Lung (tissue), 12 donors: ENCODE data around the gene RUFY4. TPM values are rescaled to one million over a fixed set of nuclear protein-coding genes. Genes with fewer than 3 reads are reported as not detected.
A peak's percentile ranks its signal among the peaks of the same experiment; 100 is the strongest.

Source experiments
- ATAC-seq: fragments of 200-7000 bp; cut with Tn5 transposase; one replicate; pipeline ENCODE4 v1.9.1; 2020; ENCODE audit warnings: moderate number of reproducible peaks; ENCODE audit not compliant: insufficient read depth, low FRiP score
- DNase-seq, 3 donors: peaks; one replicate each; pipeline ENCODE4 v3.0.0-alpha.2; 2013 to 2017
- H3K27ac ChIP-seq, 2 donors: one replicate each; pipeline ENCODE4 v1.5.1; 2013; ENCODE audit warnings: mild to moderate bottlenecking in 2 of 2, moderate library complexity in 2 of 2, control low read depth in 1 of 2, inconsistent platforms in 1 of 2, low read depth in 1 of 2, low read length in 1 of 2
- H3K27me3 ChIP-seq, 3 donors: one replicate each; pipeline ENCODE4 v1.5.1; 2013; ENCODE audit warnings: low read length in 2 of 3; ENCODE audit not compliant: control insufficient read depth in 3 of 3, insufficient read depth in 3 of 3
- H3K36me3 ChIP-seq, 4 donors: one replicate each; pipeline ENCODE4 v1.5.1; 2013; ENCODE audit warnings: low read length in 4 of 4, mild to moderate bottlenecking in 1 of 4, moderate library complexity in 1 of 4; ENCODE audit not compliant: control insufficient read depth in 4 of 4, insufficient read depth in 4 of 4
- H3K4me1 ChIP-seq, 5 donors: one replicate each; pipeline ENCODE4 v1.5.1; 2013; ENCODE audit warnings: low read length in 5 of 5, mild to moderate bottlenecking in 2 of 5, moderate library complexity in 1 of 5; ENCODE audit not compliant: control insufficient read depth in 5 of 5, insufficient read depth in 5 of 5
- H3K4me3 ChIP-seq: one replicate; pipeline ENCODE4 v1.5.1; 2013; ENCODE audit warnings: mild to moderate bottlenecking, control low read depth, moderate library complexity
- H3K9ac ChIP-seq, 2 donors: one replicate each; pipeline ENCODE4 v1.5.1; 2013; ENCODE audit warnings: low read length in 2 of 2, control low read depth in 1 of 2; ENCODE audit not compliant: insufficient read depth in 1 of 2
- H3K9me3 ChIP-seq, 4 donors: one replicate each; pipeline ENCODE4 v1.5.1; 2013; ENCODE audit warnings: low read length in 3 of 4, mild to moderate bottlenecking in 1 of 4, moderate library complexity in 1 of 4; ENCODE audit not compliant: control insufficient read depth in 4 of 4, insufficient read depth in 3 of 4
- WGBS, 2 donors: extraction: QIAGEN DNeasy Blood & Tissue Kit; methylation state at CpG; one replicate each; pipeline ENCODE4 v1.1.7; 2013; 5-methylcytosine and 5-hydroxymethylcytosine counted together
- polyA plus RNA-seq, 2 donors: library from polyadenylated mRNA; stranded (reverse); fragments of 200-250 nt; gene quantifications; one replicate each; pipeline ENCODE4 v1.2.1, GENCODE V29; 2013
- total RNA-seq, 2 donors: library from RNA; depleted of rRNA in 1 of 2; stranded (reverse); fragments of >200 nt in 1 of 2; gene quantifications; one replicate each; pipeline ENCODE4 v1.2.1, GENCODE V29; 2014 to 2021
- TF ChIP-seq, protein P1 (sequence below): IDR thresholded peaks from 2 replicates; pipeline ENCODE4 v1.5.1; 2012; ENCODE audit warnings: mild to moderate bottlenecking; ENCODE audit errors: control extremely low read depth, extremely low read depth
- donor health status: control.
- donor health status: control.
- donor health status: Bipolar disorder and iron deficiency.
- donor health status: healthy.
- donor health status: DM: yes; HTN: yes; CAD: no.

The RUFY4 gene
- total and polyA plus RNA-seq, 4 donors: 0.15 to 0.57 (median 0.37) TPM

DNA sequence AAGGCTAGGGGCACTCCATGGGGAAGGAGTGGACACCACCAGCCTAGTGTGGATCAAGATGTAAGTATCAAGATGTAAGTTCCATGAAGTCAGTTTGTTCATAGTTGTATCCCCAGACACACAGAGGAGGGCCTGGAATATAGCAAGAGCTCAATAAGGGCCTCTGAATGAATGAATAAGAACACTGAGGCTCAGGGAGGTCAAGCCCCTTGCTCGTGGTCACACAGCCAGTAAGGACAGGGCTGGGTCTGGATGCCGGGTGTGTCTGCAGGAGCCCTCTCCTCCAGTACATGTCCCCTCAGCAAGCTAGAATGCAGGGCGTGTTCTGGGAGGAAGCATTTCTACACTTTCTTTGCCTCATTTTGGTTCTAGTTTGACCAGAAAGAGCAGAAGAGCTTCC, 2.9 kb downstream of the RUFY4 start:
- WGBS, 2 donors: 69 to 78% methylated on average over 3 of the region's 3 CpGs
- ATAC-seq: no peak

DNA sequence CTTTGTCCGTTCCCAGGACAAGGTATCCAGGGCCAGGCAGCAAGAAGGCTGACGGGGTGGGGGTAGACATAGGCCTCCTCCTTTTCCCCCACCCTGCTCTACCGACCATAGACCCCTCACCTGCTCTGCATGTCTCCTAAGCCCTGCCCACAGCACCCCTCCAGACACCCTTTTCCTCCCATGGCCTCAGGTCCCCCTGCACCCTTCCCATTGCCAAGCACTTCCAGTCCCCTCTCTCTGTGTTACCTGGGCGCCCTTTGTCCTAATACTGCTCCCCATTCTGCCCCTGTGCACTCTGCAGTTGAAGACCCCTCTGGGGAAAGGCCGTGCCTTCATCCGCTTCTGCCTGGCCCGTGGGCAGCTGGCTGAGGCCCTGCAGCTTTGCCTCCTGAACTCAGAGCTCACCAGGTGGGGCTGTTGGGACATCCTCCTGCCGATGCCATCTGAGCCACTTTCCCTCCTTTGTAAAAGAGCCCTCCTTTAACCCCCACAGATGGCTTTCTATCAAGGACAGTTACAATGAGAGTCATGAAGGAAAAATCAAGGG, 3.5 kb downstream of the RUFY4 start:
- no peak for DNase-seq
- Histone ChIP-seq H3K4me3 (no peak overlapping the region), H3K27me3 (peaks cover 0 to 2% (median 0%) of the 10 kb centered on the region in 3 donors), H3K4me1 (peaks cover 0 to 3% (median 0%) of the 10 kb centered on the region in 5 donors), H3K9ac (no peak overlapping the region), H3K27ac (no peak overlapping the region), H3K9me3 (no peaks in the 10 kb centered on the region), H3K36me3 (no peaks in the 10 kb centered on the region)
- WGBS, 2 donors: 80 to 90% methylated on average over 8 of the region's 8 CpGs
- TF ChIP-seq, protein P1, sequence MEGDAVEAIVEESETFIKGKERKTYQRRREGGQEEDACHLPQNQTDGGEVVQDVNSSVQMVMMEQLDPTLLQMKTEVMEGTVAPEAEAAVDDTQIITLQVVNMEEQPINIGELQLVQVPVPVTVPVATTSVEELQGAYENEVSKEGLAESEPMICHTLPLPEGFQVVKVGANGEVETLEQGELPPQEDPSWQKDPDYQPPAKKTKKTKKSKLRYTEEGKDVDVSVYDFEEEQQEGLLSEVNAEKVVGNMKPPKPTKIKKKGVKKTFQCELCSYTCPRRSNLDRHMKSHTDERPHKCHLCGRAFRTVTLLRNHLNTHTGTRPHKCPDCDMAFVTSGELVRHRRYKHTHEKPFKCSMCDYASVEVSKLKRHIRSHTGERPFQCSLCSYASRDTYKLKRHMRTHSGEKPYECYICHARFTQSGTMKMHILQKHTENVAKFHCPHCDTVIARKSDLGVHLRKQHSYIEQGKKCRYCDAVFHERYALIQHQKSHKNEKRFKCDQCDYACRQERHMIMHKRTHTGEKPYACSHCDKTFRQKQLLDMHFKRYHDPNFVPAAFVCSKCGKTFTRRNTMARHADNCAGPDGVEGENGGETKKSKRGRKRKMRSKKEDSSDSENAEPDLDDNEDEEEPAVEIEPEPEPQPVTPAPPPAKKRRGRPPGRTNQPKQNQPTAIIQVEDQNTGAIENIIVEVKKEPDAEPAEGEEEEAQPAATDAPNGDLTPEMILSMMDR: no peak
- ATAC-seq: no peak

More for the DNA sequence above, 2.9 kb downstream of the RUFY4 start:
- Histone ChIP-seq H3K4me1 (peaks cover 0 to 3% (median 0%) of the 10 kb centered on the region in 5 donors), H3K4me3 (no peak overlapping the region), H3K36me3 (no peaks in the 10 kb centered on the region), H3K27ac (no peak overlapping the region), H3K27me3 (peaks cover 0 to 2% (median 0%) of the 10 kb centered on the region in 3 donors), H3K9ac (no peak overlapping the region), H3K9me3 (no peaks in the 10 kb centered on the region)
- TF ChIP-seq, protein P1: no peak
- no peak for DNase-seq

DNA sequence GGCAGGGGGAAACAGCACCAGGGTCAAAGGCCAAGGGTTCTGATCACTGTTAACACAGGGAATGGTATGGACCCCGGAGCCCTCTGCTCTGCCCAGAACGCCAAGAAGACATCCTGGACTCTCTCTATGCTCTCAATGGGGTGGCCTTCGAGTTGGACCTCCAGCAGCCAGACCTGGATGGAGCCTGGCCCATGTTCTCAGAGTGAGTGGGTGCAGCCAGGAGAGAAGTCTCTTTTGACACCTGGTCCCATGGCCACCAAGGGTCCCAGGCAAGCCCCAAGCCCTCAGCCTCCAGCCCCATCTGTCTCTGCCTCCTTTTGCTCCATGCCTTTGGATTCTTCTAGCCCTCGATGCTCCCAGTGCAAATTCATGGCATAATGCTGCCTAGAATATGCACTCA, 4.1 kb downstream of the RUFY4 start:
- peaks cover 0 to 2% (median 0%) of the 10 kb centered on the region in 3 donors for H3K27me3 ChIP-seq
- TF ChIP-seq, protein P1: no peak
- H3K4me1 ChIP-seq: peaks cover 0 to 3% (median 0%) of the 10 kb centered on the region in 5 donors
- H3K9ac ChIP-seq: no peak overlapping the region
- no peak overlapping the region for H3K27ac ChIP-seq
- no peak overlapping the region for H3K4me3 ChIP-seq
- DNase-seq (no peak), ATAC-seq (no peak)
- H3K9me3 ChIP-seq: no peaks in the 10 kb centered on the region
- WGBS, 2 donors: 82 to 87% methylated on average over 4 of the region's 4 CpGs
- H3K36me3 ChIP-seq: no peaks in the 10 kb centered on the region

DNA sequence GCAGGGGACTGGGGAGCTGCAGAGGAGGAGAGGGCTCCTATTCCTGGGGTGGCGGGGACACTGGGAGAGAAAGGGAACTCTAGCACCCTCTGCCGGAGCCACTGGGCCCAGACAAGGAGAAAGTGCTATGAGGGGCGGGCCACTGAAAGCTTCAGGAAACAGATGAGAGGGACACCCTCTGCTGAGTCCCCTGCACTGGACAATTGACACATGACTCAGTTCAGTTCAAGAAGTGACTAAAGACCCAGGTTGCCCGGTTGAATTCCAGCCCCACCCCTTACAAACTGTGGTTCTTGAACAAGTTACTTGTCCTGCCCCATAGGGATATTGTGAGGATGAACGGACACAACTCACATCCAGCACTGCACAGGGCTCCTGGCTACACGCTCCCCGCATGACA, 5.0 kb downstream of the RUFY4 start:
- no peaks in the 10 kb centered on the region for H3K4me1 ChIP-seq
- no peak overlapping the region for H3K27ac ChIP-seq
- DNase-seq (no peak), ATAC-seq (peak; percentile 51)
- H3K9me3 ChIP-seq: no peaks in the 10 kb centered on the region
- no peak overlapping the region for H3K4me3 ChIP-seq
- 50 to 52% methylated on average over 7 of the region's 7 CpGs for WGBS, 2 donors
- TF ChIP-seq, protein P1: no peak
- H3K9ac ChIP-seq: no peak overlapping the region
- peaks cover 0 to 2% (median 0%) of the 10 kb centered on the region in 3 donors for H3K27me3 ChIP-seq
- H3K36me3 ChIP-seq: no peaks in the 10 kb centered on the region
